GM04503 (cell line): ENCODE results near the gene CYP19A1.

ENCODE experiments used
- DNase-seq: peaks from one replicate; pipeline ENCODE4 v3.0.0-alpha.2; 2012; ENCODE audit warnings: low read depth

Gene CYP19A1

DNA sequence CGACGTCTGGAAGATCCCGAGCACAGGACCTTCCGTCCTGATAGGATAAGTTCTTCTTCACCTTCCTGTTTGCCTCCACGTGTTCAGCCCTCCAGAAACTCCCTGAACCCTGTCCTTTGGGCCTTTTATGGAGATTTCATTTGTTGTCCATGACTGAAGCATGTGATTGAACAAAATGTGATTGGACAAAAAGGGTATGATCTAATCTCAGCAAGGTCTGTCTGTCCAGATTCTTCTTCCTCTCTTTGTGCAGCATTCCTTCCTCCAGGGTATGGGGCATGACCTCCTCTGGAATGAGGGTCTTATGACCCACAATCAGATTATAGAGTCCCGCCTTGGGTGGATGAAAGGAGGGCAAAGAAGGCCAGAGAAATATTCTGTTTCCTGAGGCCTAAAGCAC, at the start of gene CYP19A1:
TSS of gene CYP19A1 (minus strand) at position 101 of the 400 bp plus-strand sequence. CDS start 95,684 bp downstream, outside the sequence.
- no peak for DNase-seq

DNA sequence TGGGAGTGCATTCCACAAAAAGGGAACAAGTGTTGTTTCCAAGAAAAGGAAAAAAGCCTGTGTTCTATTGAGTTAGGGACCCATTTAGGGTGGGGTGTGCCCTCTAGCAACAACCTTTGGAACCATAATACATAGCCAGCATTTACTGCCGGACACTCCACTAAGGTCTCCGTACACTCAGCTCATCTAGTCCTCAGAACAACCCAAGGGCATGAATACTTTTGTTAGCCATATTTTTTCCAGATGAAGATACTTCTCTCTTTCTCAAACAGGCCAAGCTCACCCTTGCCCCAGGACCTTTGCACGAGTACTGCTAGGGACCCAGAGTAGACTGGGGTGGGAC, 49.3 kb upstream of the CYP19A1 start:
- DNase-seq = no peak

DNA sequence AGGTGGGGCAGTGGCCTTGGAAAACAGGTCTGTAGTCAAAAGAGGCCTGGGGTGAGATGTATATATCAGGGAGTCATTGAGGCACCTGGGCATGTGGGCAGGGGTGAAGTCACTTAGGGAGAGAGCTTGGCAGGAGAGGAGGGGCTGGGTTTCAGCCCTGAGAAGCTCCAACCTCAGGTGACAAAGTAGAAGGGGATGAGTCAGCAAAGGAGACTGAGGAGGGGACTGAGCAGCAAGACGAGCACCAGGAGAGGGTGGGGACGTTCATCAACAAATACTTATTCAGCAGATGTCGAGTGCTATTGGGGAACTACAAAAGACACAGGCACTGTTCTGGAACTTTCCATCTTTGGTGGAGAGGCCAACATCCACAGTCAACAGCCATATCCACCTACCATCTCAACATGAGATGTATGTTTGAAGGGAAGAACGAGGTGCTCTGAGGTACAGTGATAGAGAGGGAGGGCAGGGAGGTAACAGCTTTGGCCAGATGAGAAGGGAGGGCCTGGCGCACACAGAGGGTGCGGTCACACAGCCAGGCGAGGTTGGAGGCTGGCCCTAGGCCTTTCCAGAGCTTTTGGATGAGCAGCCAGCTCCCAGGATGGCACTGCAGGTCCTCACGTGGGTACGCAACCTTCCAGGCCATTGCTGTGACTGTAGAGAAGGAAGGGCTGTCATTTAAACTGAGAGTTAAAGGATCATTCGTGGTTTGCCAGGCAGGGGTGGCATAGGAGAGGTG, 48.7 kb upstream of the CYP19A1 start:
- DNase-seq = no peak

DNA sequence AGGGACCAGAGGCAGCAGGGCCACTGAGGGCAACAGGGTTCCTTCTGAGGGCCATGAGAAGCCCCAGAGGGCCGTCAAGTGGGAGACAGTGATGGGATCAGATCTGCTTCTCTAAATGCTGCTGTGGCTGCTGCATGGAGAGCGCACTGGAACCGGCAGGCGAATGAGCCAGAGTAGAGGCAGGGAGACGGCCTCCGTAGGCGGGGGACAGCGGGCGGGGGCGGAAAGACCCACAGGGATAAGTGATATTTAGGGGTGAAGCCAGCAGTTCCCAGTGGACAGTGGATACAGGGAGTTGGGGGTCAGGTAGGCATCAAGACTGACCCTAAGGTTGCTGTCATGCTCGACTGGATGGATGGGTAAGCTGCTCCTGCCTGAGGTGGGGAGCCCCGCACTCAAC, 48.1 kb upstream of the CYP19A1 start:
- no peak for DNase-seq

DNA sequence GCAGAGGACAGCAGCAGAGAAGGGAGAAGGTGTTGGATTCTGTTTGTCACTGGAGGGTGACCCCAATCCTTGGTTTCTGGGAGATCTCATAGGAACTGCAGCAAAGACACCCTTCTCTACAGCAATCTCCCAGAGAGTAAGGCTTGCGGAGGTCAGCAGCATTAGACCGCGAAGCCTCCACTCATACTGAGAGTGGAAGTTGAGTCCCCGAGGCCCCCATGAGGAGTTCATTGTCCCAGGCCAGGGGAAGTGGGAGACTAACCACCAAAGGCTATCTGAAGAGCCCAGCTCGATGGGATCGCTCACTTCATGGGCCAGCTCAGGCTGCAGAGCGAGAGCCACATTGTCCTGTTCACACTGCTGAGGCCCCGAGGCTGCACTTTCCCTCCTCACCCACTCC, 47.6 kb upstream of the CYP19A1 start:
- DNase-seq = no peak

DNA sequence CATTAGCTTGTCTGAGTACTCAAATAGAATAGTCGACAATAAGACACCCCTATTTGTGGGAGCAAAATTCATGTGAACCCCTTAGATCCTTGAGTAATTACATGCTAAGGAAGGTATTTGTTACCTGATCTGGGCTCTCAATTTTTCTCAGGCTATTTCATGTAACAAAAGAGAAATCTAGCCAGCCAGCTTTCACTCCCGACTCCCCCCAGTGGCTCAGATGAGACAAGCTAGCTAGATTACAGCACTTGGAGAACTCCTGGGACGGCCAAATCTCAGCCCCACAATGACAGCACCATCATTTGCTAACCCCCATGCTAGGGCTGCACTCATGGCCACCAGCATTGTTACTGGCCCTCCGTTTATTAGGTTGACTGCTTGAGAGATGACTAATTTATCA, 44.4 kb upstream of the CYP19A1 start:
- DNase-seq = no peak

DNA sequence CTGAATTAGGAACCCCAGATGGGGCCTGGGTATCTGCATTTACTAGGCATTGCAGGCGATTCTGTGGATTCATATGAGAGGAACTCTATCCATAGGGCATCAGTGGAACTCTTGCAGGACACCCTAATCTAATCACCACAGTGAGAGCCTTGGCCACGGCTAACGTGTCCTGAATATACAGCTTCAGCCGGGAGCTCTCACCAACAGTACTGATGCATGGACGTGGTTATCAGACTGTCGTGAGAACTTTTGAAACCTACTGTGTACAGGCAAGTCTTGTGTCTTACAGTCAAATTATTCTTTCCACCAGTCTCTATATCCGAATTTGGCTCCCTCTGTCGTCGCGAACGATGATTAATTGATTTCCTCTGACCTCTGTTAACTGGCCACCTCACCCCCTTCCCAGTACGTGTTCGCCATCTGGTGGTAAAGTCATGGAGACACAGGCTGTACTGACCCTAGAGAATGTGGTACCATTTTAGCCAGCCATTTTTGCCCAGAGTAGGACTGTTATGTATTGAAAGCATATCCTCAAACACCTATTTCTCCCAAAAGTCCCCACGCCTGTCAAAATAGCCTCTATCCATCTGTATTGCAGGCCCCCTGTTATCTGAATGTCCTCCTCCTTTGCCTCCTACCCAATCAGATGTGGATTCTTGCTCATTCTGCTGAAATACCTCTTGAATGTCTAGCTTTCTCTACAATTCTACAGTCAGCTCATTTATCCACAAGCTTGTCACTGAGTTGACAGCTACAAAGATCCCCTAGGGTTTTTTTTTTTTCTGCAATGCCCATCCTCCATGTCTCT, 42.8 kb upstream of the CYP19A1 start:
- no peak for DNase-seq

DNA sequence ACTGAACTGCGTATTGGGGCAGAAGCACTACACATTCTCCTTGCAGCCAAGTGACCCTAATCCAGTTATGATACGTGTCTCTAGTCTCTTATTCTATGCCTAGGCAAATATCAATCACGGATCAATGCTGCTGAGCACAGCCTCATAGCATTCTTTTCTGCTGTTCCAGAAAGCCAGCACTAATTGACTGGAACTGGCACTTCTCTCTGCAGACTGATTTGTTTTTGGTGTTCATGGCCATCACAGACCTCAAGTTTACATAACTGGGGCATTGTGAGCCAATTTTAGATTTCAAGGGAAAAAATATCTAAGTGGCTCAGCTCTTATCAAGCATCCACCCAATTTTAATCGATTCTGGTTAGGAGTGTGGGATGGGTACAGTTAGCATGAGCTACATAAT, 41.0 kb upstream of the CYP19A1 start:
- no peak for DNase-seq

DNA sequence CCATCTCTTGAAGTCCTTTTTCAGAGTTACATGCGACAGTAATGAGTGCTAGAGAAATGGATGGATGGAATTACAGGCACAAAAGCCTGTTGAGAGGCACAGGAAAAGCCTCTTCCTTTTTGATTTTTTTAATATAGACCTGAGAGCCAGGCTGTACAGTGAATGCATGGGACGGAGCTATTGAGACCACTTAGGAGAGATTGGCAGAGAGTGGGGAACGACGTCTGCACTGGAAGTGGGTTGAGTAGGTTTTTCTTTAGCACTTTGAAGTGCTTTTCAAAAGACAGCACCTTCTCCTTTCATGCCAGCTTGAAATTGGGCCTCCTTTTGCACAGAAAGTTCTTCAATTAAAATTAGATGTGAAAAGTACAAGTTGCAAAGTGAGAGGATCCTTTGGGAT, 40.0 kb upstream of the CYP19A1 start:
- no peak for DNase-seq

DNA sequence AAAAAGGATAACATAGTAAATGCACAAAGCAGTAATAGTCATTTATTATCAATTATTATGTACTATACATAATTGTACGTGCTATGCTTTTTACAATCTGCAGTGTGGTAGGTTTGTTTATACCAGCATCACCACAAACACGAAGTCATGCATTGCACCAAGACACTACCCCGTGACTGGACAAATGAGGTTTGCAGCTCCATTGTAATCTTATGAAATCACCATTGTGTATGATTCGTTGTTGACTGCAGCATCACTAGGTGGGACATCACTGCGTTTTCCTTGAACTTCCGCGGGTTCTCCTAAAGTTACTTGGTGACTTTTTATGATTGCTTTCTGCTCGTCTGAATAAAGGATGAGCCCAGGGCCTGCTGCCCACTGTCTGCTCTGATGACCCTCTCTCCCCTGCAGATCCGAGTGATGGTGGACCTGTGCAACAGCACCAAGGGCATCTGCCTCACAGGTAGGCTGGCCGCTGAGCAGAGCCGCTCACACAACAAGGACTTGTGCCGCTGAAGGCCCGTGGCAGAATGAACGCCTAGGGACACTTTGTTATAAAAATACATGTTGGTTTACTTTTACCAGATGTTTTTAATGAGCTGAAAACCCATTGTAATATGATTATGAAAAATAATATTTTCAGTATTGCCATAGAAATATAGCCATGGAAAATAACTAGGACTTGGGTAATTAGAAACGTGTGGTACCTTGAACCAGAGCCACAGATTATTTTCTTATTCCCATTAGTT, 38.8 kb upstream of the CYP19A1 start:
- DNase-seq = peak; percentile 81

DNA sequence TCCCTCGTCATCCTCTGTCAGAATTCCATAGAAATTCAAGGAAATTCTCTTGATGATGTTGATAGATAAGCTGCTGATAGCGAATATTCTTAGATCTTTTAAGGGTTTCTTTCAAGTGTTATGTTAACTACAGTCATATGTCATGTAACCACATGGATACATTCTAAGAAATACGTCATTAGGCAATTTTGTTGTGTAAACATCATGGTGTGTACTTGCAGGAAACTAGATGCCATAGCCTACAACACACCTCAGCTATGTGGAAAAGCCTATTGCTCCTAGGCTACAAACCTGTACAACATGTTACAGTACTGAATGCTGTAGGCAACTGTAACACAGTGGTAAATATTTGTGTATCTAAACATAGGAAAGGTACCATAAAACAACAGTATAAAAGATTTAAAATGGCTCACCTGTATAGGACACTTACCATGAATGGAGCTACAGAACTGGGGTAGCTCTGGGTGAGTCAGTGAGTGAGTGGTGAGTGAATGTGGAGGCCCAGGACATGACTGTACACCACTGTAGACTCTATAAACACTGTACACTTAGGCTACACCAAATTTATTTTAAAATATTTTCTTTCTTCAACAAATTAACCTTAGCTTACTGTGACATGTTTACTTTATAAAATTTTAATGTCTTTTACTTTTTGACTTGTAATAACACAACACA, 37.7 kb upstream of the CYP19A1 start:
- no peak for DNase-seq

DNA sequence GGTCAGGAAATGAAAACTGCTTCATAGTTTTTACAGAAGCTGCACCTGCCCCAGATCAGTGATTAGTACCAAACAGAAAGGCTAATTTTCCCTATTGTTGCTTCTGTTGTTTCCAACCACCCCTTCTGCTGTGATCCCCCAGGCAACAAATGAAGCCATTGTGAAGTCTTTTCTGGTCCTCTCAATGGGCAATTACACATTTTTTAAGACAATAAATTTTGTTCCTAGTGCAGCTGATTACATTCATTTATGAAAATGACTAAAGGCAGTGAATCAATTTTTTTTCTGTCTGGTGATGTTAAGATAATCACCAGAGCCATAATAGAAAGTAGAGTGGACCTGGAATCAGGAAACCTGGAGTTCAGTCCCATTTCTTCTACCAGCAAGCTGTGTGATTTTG, 35.7 kb upstream of the CYP19A1 start:
- DNase-seq = no peak

DNA sequence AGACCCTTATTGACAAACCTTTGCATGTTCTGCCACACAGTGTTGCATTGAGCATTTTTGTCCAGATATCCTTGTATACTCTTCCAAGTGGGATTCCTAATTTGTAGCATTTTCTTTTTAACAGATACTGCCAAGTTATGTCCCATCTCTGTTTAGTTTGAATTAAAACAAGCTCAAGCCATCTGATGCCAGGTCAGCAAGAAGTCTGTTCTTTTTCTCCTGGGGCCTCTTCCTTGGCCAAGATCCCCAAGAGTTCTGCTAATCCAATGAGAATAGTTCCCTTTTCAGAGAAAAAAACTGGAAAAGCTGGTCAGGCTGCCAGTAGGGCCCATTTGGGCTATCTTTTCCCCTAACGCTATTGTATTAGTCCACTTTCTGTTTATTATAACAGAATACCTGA, 32.9 kb upstream of the CYP19A1 start:
- DNase-seq = no peak

DNA sequence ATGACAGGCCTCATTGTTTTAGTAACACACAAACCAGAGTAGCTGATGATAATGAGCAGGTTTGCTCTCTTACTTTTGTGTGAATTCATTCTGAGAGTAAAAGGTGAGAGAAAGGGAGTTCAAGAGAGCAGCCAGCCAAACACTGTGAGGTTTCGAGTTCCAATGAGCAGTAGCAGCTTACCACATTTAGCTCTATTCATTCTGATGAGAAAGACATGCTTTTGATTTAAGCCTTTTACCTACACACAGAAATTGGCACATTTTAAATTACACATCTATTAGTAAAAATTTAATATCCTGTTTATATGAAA, 31.0 kb upstream of the CYP19A1 start:
- no peak for DNase-seq

DNA sequence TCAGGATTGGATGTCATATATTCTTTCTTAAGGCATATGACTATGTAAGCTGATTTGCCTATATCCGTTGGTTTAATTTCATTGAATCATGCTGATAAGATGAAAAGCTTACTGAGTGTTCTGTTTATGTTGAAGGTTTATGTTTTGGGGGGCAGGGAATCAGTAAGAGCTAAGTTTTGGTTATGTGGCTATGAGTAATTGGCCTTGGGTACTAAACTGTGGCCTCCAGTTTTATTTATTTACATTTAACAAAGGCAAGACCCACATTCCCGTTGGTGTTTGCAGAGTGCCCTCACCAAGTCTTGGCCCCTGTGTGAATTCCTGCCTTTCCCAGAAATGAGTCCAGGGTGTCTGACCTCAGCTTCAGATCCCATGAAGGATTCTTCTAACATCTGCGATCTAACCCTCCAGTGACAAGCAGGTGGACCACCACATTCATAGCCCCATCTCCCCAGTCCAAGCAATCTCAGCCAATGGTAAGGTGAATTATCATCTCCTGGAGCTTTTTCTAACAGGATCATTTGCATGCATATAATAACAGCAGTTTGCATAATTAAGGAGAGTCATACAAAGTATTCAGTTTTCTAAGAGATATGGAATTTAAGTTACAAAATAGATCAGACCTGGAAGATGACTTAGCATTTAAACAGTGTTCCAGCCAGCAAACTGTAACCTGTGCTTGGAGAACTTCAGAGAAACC, 30.5 kb upstream of the CYP19A1 start:
- no peak for DNase-seq

DNA sequence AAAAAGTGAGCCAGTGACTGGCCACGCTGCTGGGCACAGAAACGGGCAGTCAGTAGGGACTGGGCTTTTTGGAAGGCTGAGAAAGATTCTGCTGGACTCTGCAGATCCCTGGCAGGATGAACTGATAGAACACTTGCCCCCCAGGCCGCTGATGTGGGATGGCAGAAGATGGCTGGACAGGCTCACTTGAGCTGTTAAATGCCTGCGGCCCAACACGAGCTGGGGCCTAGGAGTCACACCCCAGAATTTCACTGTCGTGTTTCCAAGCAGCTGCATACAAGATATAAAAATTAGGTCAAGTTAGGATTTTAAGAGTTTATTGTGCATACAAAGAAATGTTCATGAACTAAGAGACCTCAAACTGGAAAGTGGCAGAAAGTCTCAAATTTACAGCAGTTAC, 29.9 kb upstream of the CYP19A1 start:
- no peak for DNase-seq

DNA sequence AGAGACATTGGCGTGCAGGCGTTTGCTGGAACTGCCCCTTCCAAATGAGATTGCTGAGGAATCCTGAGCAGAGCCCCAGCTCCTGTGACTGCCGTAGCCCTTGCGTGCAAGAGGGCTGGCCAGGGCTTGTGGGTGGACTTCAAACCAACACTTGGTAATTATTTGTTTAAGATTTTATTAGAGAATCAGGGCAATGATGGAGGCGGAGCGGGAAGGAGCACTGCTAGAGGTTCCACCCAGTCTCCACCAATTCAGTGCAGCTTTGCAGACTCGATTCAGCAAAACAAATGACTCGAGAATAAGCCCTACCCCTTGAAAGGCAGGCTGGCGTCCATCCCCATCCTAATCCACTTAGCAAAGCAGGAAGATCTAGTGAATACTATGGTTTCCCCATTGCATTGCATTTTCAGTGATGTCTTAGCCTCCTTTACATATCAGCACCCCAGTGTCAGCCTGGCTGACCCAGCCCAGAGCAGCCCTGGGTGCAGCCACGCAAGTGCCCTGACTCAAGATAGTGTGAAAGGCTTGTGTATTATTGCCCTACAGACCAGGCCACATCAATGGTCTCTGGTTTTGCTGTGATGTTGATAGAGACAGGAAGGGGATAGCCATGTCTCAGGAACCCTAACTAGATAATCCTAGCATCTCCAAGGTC, 29.1 kb upstream of the CYP19A1 start:
- DNase-seq = no peak

DNA sequence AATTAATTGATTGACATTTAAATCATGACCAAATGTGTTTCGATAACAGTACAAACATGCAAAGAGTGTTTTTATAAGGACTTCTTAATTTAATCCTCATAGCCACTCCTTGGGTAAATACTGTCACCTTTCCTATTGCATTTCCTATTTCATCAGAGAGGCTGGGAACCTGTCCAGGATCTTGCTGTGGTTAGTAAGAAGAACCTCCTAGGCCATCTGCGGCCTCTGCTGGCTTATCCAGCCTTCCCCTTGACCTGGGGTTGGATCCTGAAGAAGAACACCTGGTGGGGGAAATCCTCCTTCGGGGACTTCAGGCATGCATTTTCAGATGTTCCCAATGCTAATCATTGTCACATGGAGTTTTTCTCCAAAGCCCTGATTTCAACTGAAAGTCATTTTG, 28.5 kb upstream of the CYP19A1 start:
- no peak for DNase-seq

DNA sequence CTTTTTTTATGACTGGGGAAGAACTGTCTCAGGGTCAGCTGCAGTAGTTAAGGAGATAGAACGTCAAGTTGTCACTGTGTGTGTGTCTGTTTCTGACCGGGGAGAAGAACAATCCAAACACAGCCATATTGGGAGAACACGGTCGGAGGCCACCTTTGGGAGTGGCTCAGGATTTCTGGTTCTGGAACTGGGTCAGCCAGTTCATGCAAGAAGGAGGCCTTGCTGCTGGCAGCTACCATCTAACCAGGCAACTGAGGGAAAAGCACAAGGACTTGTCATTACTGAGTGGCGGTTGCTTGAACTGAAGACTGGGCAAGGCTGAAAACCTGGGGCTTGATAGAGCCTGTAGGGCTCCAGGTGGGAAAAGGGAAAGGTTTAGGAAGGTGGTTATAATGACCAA, 27.7 kb upstream of the CYP19A1 start:
- DNase-seq = no peak

DNA sequence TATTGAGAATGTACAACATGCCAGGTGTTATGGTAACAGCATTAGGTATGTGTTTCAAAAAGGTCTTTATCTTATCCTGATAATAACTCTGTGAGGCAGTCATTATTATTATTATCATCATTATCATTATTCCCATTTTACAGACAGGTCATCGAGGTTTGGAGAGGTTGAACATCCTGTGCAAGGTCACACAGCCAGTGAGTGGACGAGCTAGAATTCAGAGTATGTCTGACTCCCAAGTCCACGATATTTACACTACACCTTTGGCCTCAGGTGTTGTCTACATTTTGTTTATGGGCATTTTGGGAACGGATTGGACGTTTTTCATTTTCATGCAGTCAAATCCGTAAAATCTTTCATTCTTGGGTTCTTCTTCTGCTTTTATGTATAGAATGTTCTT, 27.0 kb upstream of the CYP19A1 start:
- no peak for DNase-seq

DNA sequence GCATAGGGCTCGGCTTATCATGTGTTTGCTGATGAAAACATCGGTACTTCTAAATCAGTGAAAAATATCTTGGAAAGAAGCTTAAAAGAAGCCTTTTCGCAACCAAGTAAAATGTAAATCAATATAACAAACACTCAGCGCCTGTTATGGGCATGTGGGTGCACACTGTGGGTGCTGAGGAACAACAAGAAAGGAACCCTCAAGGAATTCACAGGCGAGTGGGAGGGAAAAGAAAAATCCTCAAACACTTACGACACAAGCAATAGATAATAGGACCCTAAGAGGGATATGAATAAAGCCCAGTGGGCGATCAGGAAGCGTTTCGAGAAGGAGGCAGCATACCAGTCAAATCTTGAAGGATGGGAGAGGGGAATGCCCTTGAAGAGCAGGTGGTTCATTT, 25.0 kb upstream of the CYP19A1 start:
- DNase-seq = no peak

DNA sequence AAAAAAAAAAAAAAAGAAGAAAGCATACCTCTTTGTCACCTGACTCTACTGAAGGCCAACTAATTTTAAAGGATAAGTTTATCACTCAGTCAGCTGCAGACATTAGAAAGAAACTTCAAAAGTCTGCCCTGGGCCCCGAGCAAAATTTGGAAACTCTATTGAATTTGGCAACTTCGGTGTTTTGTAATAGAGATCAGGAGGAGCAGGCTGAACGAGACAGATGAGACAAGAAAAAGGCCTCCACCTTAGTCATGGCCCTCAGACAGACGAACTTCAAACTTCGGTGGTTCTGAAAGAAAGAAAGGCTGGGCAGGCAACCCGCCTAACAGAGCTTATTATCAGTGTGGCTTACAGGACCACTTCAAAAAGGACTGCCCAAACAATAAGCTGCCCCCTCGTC, 21.6 kb upstream of the CYP19A1 start:
- no peak for DNase-seq
